ENCODE measurements around the gene CCDC82. TPM values are rescaled to one million over a fixed set of nuclear protein-coding genes. Genes with fewer than 3 reads are reported as not detected.

Gene CCDC82
- total RNA-seq, 1 donor from 2014 or later, result 27.1 TPM

- DNase-seq (peak; percentile 79), ATAC-seq (peak; percentile 30 to 77)
- no peak for TF ChIP-seq CTCF (IDR thresholded peaks at IDR 0.05)
- Histone ChIP-seq H3K36me3 (no peaks in the 10 kb centered on the region), H3K9me3 (no peaks in the 10 kb centered on the region), H3K4me3 (no peak overlapping the region), H3K4me1 (peaks cover 83% of the 10 kb centered on the region), H3K27ac (peak overlapping the region; percentile 66), H3K27me3 (ENCODE audit: low read depth) (no peaks in the 10 kb centered on the region)
- intact Hi-C loops (cut with DNase I), result no loop called here
Measured at GRCh38 chr11:96331699-96332116, 58.0 kb downstream of the CCDC82 start.

- Histone ChIP-seq H3K27me3 (ENCODE audit: low read depth) (no peaks in the 10 kb centered on the region), H3K4me3 (no peak overlapping the region), H3K36me3 (no peaks in the 10 kb centered on the region), H3K4me1 (peaks cover 74% of the 10 kb centered on the region), H3K9me3 (no peaks in the 10 kb centered on the region), H3K27ac (no peak overlapping the region)
- ATAC-seq (no peak), DNase-seq (no peak)
- intact Hi-C loops (cut with DNase I), result no loop called here
- no peak for TF ChIP-seq CTCF (IDR thresholded peaks at IDR 0.05)
Measured at GRCh38 chr11:96330511-96330859, 59.2 kb downstream of the CCDC82 start.

- intact Hi-C loops (cut with DNase I), result no loop called here
- H3K9me3 ChIP-seq, result no peaks in the 10 kb centered on the region
- TF ChIP-seq CTCF (IDR thresholded peaks at IDR 0.05), result no peak
- H3K27ac ChIP-seq, result peak overlapping the region; percentile 54
- H3K4me1 ChIP-seq, result peaks cover 74% of the 10 kb centered on the region
- H3K36me3 ChIP-seq, result no peaks in the 10 kb centered on the region
- no peak for DNase-seq
- ATAC-seq, result peak in 1 of 2 donors; percentile 17
- H3K4me3 ChIP-seq, result no peak overlapping the region
- H3K27me3 ChIP-seq (ENCODE audit: low read depth), result no peaks in the 10 kb centered on the region
Measured at GRCh38 chr11:96329855-96330510, 59.7 kb downstream of the CCDC82 start.

- no peak for TF ChIP-seq CTCF (IDR thresholded peaks at IDR 0.05)
- Histone ChIP-seq H3K27ac (peak overlapping the region; percentile 54), H3K9me3 (no peaks in the 10 kb centered on the region), H3K27me3 (ENCODE audit: low read depth) (no peaks in the 10 kb centered on the region), H3K4me1 (peaks cover 73% of the 10 kb centered on the region), H3K36me3 (no peaks in the 10 kb centered on the region), H3K4me3 (no peak overlapping the region)
- ATAC-seq (peak; percentile 79 to 94), DNase-seq (no peak)
- intact Hi-C loops (cut with DNase I), result no loop called here
Measured at GRCh38 chr11:96329419-96329818, 60.3 kb downstream of the CCDC82 start.

- intact Hi-C loops (cut with DNase I), result no loop called here
- Histone ChIP-seq H3K9me3 (no peaks in the 10 kb centered on the region), H3K27ac (peak overlapping the region; percentile 54), H3K4me1 (peaks cover 74% of the 10 kb centered on the region), H3K36me3 (no peaks in the 10 kb centered on the region), H3K27me3 (ENCODE audit: low read depth) (no peaks in the 10 kb centered on the region), H3K4me3 (no peak overlapping the region)
- TF ChIP-seq CTCF (IDR thresholded peaks at IDR 0.05), result no peak
- no peak for DNase-seq
- no peak for ATAC-seq
Measured at GRCh38 chr11:96328395-96329010, 61.2 kb downstream of the CCDC82 start.

Measured in lower lobe of right lung (tissue), 2 donors.